ENCODE measurements around the gene MYDGF.

The MYDGF gene

GRCh38 chr19:4619668-4620294 is 50.4 kb downstream of the MYDGF start:
- no peaks in the 10 kb centered on the region for H3K36me3 ChIP-seq (ENCODE audit: control insufficient read depth in 5 of 5, insufficient read depth in 5 of 5, low read length in 5 of 5)

GRCh38 chr19:4618019-4618418 is 52.1 kb downstream of the MYDGF start:
- no peak overlapping the region for H3K27ac ChIP-seq (ENCODE audit: low read depth, low read length)
- H3K4me3 ChIP-seq (ENCODE audit: low read depth in 1 of 5, low read length in 5 of 5): no peak overlapping the region
- H3K9ac ChIP-seq (ENCODE audit: low read length in 5 of 5): no peak overlapping the region
- peaks cover 4 to 23% (median 16%) of the 10 kb centered on the region in 5 donors for H3K27me3 ChIP-seq (ENCODE audit: control insufficient read depth in 5 of 5, insufficient read depth in 4 of 5, low read length in 5 of 5)
- no peaks in the 10 kb centered on the region for H3K36me3 ChIP-seq (ENCODE audit: control insufficient read depth in 5 of 5, insufficient read depth in 5 of 5, low read length in 5 of 5)
- peaks cover 0 to 2% (median 0%) of the 10 kb centered on the region in 5 donors for H3K4me1 ChIP-seq (ENCODE audit: control insufficient read depth in 5 of 5, insufficient read depth in 5 of 5, low read length in 5 of 5)
- no peaks in the 10 kb centered on the region for H3K9me3 ChIP-seq (ENCODE audit: control insufficient read depth in 5 of 5, low read length in 5 of 5)

More at GRCh38 chr19:4619668-4620294, 50.4 kb downstream of the MYDGF start:
- no peaks in the 10 kb centered on the region for H3K9me3 ChIP-seq (ENCODE audit: control insufficient read depth in 5 of 5, low read length in 5 of 5)
- peaks cover 4 to 23% (median 18%) of the 10 kb centered on the region in 5 donors for H3K27me3 ChIP-seq (ENCODE audit: control insufficient read depth in 5 of 5, insufficient read depth in 4 of 5, low read length in 5 of 5)
- no peak overlapping the region for H3K4me3 ChIP-seq (ENCODE audit: low read depth in 1 of 5, low read length in 5 of 5)
- H3K4me1 ChIP-seq (ENCODE audit: control insufficient read depth in 5 of 5, insufficient read depth in 5 of 5, low read length in 5 of 5): peaks cover 0 to 2% (median 0%) of the 10 kb centered on the region in 5 donors
- no peak overlapping the region for H3K27ac ChIP-seq (ENCODE audit: low read depth, low read length)
- H3K9ac ChIP-seq (ENCODE audit: low read length in 5 of 5): no peak overlapping the region

GRCh38 chr19:4613254-4613751 is 56.8 kb downstream of the MYDGF start:
- no peak overlapping the region for H3K4me3 ChIP-seq (ENCODE audit: low read depth in 1 of 5, low read length in 5 of 5)
- H3K36me3 ChIP-seq (ENCODE audit: control insufficient read depth in 5 of 5, insufficient read depth in 5 of 5, low read length in 5 of 5): no peaks in the 10 kb centered on the region
- peaks cover 0 to 10% (median 8%) of the 10 kb centered on the region in 5 donors for H3K4me1 ChIP-seq (ENCODE audit: control insufficient read depth in 5 of 5, insufficient read depth in 5 of 5, low read length in 5 of 5)
- peaks cover 0 to 2% (median under 1%) of the 10 kb centered on the region in 5 donors for H3K27me3 ChIP-seq (ENCODE audit: control insufficient read depth in 5 of 5, insufficient read depth in 4 of 5, low read length in 5 of 5)
- no peak overlapping the region for H3K9ac ChIP-seq (ENCODE audit: low read length in 5 of 5)
- H3K9me3 ChIP-seq (ENCODE audit: control insufficient read depth in 5 of 5, low read length in 5 of 5): no peaks in the 10 kb centered on the region
- no peak overlapping the region for H3K27ac ChIP-seq (ENCODE audit: low read depth, low read length)

GRCh38 chr19:4609878-4610511 is 60.1 kb downstream of the MYDGF start:
- Histone ChIP-seq H3K27ac (ENCODE audit: low read depth, low read length) (no peak overlapping the region), H3K9me3 (ENCODE audit: control insufficient read depth in 5 of 5, low read length in 5 of 5) (no peaks in the 10 kb centered on the region), H3K4me1 (ENCODE audit: control insufficient read depth in 5 of 5, insufficient read depth in 5 of 5, low read length in 5 of 5) (peaks cover 0 to 17% (median 15%) of the 10 kb centered on the region in 5 donors), H3K27me3 (ENCODE audit: control insufficient read depth in 5 of 5, insufficient read depth in 4 of 5, low read length in 5 of 5) (peaks cover 0 to 4% (median 2%) of the 10 kb centered on the region in 5 donors), H3K36me3 (ENCODE audit: control insufficient read depth in 5 of 5, insufficient read depth in 5 of 5, low read length in 5 of 5) (no peaks in the 10 kb centered on the region), H3K4me3 (ENCODE audit: low read depth in 1 of 5, low read length in 5 of 5) (peak overlapping the region in 1 of 5 donors; percentile 29), H3K9ac (ENCODE audit: low read length in 5 of 5) (peak overlapping the region in 1 of 5 donors; percentile 49)

Data from subcutaneous abdominal adipose tissue (tissue), 5 donors.